Measurements from ENCODE around the gene TRIM46. TPM values are rescaled to one million over a fixed set of nuclear protein-coding genes. Genes with fewer than 3 reads are reported as not detected.

TRIM46 gene
- total RNA-seq, 5 donors from 2014 or later (not counting 1 experiment from before 2014, with no cell fraction given), result 5.1 to 12.2 (median 9.8) TPM

Other genes starting within 250 kb of the TRIM46 start
- gene PMVK, start 237.1 kb upstream of the TRIM46 start, total RNA-seq, result 10 to 100 TPM; 12.6 to 24.9 (median 22.4) TPM
- 100 to 1,000 TPM; 299 to 450 (median 328) TPM for gene PBXIP1, start 217.8 kb upstream of the TRIM46 start, total RNA-seq
- 10 to 100 TPM; 36.0 to 70.8 (median 68.5) TPM for gene PYGO2, start 212.1 kb upstream of the TRIM46 start, total RNA-seq
- gene SHC1, start 203.1 kb upstream of the TRIM46 start, total RNA-seq, result 10 to 100 TPM; 61.3 to 88.2 (median 76.8) TPM
- gene CKS1B, start 199.2 kb upstream of the TRIM46 start, total RNA-seq, result 10 to 100 TPM in 4 of 5 donors, 1 to 10 TPM in 1; 7.9 to 11.8 (median 10.3) TPM
- gene FLAD1, start 190.5 kb upstream of the TRIM46 start, total RNA-seq, result 10 to 100 TPM; 32.8 to 64.3 (median 53.4) TPM
- gene LENEP, start 180.3 kb upstream of the TRIM46 start, total RNA-seq, result 1 to 10 TPM in 3 of 5 donors, not detected in 2; 1.3 to 3.0 (median 1.6) TPM
- gene ZBTB7B, start 171.0 kb upstream of the TRIM46 start, total RNA-seq, result 10 to 100 TPM; 39.6 to 68.4 (median 51.7) TPM
- 1 to 10 TPM; 1.1 to 2.6 (median 1.6) TPM for gene DCST2, start 140.1 kb upstream of the TRIM46 start, total RNA-seq
- gene DCST1, start 140.0 kb upstream of the TRIM46 start, total RNA-seq, result under 1 TPM in 3 of 5 donors, not detected in 2; 0.30 to 0.58 (median 0.54) TPM
- gene ADAM15, start 122.5 kb upstream of the TRIM46 start, total RNA-seq, result 10 to 100 TPM; 17.3 to 53.0 (median 37.2) TPM
- 1 to 10 TPM; 3.1 to 7.8 (median 6.6) TPM for gene EFNA4, start 110.1 kb upstream of the TRIM46 start, total RNA-seq
- gene EFNA3, start 95.0 kb upstream of the TRIM46 start, total RNA-seq, result 1 to 10 TPM in 3 of 5 donors, under 1 TPM in 1, not detected in 1; 0.68 to 2.6 (median 2.3) TPM
- 1 to 10 TPM; 1.6 to 8.4 (median 5.1) TPM for gene EFNA1, start 46.0 kb upstream of the TRIM46 start, total RNA-seq
- 10 to 100 TPM; 20.7 to 34.9 (median 30.8) TPM for gene SLC50A1, start 38.0 kb upstream of the TRIM46 start, total RNA-seq
- 10 to 100 TPM; 26.9 to 70.7 (median 64.5) TPM for gene DPM3, start 33.3 kb upstream of the TRIM46 start, total RNA-seq
- gene KRTCAP2, start 545 bp upstream of the TRIM46 start, total RNA-seq, result 100 to 1,000 TPM in 4 of 5 donors, 10 to 100 TPM in 1; 93.6 to 150 (median 138) TPM
- 10 to 100 TPM; 24.1 to 43.9 (median 34.0) TPM for gene THBS3, start 34.0 kb downstream of the TRIM46 start, total RNA-seq
- 10 to 100 TPM; 20.4 to 28.4 (median 25.1) TPM for gene MTX1, start 34.8 kb downstream of the TRIM46 start, total RNA-seq
- 10 to 100 TPM; 10.2 to 17.3 (median 15.5) TPM for gene ENTREP3, start 81.6 kb downstream of the TRIM46 start, total RNA-seq
- 100 to 1,000 TPM in 2 of 5 donors, 10 to 100 TPM in 3; 54.7 to 101 (median 97.4) TPM for gene SCAMP3, start 88.5 kb downstream of the TRIM46 start, total RNA-seq
- gene CLK2, start 99.7 kb downstream of the TRIM46 start, total RNA-seq, result 100 to 1,000 TPM in 3 of 5 donors, 10 to 100 TPM in 2; 76.4 to 123 (median 110) TPM
- 1 to 10 TPM; 1.7 to 4.1 (median 4.0) TPM for gene HCN3, start 103.6 kb downstream of the TRIM46 start, total RNA-seq
- under 1 TPM in 2 of 5 donors, not detected in 3; 0.23 TPM for gene PKLR, start 127.6 kb downstream of the TRIM46 start, total RNA-seq
- gene FDPS, start 135.0 kb downstream of the TRIM46 start, total RNA-seq, result 100 to 1,000 TPM in 1 of 5 donors, 10 to 100 TPM in 4; 66.7 to 100 (median 93.0) TPM
- gene RUSC1, start 147.0 kb downstream of the TRIM46 start, total RNA-seq, result 10 to 100 TPM; 14.4 to 25.2 (median 22.9) TPM

Data from T-cell (primary cell).